IMR-90 (cell line): ENCODE data around the gene CNIH2. TPM values are rescaled to one million over a fixed set of nuclear protein-coding genes. Genes with fewer than 3 reads are reported as not detected.

Experiments
- polyA plus RNA-seq, 3 experiments: library from polyadenylated mRNA; depleted of rRNA; stranded (reverse); fragments of >200 nt; gene quantifications; 2 replicates each; pipeline ENCODE4 v1.2.3, GENCODE V29; 2012; ENCODE audit warnings: low replicate concordance in 1 of 3
- total RNA-seq: library from RNA; depleted of rRNA; stranded (reverse); fragments of >200 nt; gene quantifications from 2 replicates; pipeline ENCODE4 v1.2.3, GENCODE V29; 2012; rRNA removed

The CNIH2 gene
- total and polyA plus RNA-seq, 2 of the 4 experiments (the other 2 are of a cell fraction): 0.54 to 3.4 TPM

Other genes starting within 250 kb of the CNIH2 start
- gene GAL3ST3, start 229.0 kb upstream of the CNIH2 start, total RNA-seq: not detected in 2 replicates
- 0.19 TPM in 2 replicates for gene GAL3ST3, start 229.0 kb upstream of the CNIH2 start, polyA plus RNA-seq (2012; rRNA removed)
- 120 and 164 TPM in 2 replicates for gene SF3B2, start 225.8 kb upstream of the CNIH2 start, total RNA-seq
- 110 and 122 TPM in 2 replicates for gene SF3B2, start 225.8 kb upstream of the CNIH2 start, polyA plus RNA-seq (2012; rRNA removed)
- gene PACS1, start 207.9 kb upstream of the CNIH2 start, total RNA-seq: 7.3 and 8.6 TPM in 2 replicates
- 29.0 and 32.0 TPM in 2 replicates for gene PACS1, start 207.9 kb upstream of the CNIH2 start, polyA plus RNA-seq (2012; rRNA removed)
- 6.9 and 7.9 TPM in 2 replicates for gene KLC2, start 20.5 kb upstream of the CNIH2 start, total RNA-seq
- gene KLC2, start 20.5 kb upstream of the CNIH2 start, polyA plus RNA-seq (2012; rRNA removed): 22.0 and 26.4 TPM in 2 replicates
- gene RAB1B, start 9.5 kb upstream of the CNIH2 start, total RNA-seq: 76.9 and 83.7 TPM in 2 replicates
- 248 and 296 TPM in 2 replicates for gene RAB1B, start 9.5 kb upstream of the CNIH2 start, polyA plus RNA-seq (2012; rRNA removed)
- 128 and 134 TPM in 2 replicates for gene YIF1A, start 11.0 kb downstream of the CNIH2 start, total RNA-seq
- 207 and 219 TPM in 2 replicates for gene YIF1A, start 11.0 kb downstream of the CNIH2 start, polyA plus RNA-seq (2012; rRNA removed)
- not detected in 2 replicates for gene TMEM151A, start 13.7 kb downstream of the CNIH2 start, total RNA-seq
- 0.03 and 0.07 TPM in 2 replicates for gene TMEM151A, start 13.7 kb downstream of the CNIH2 start, polyA plus RNA-seq (2012; rRNA removed)
- 19.5 and 25.6 TPM in 2 replicates for gene CD248, start 38.9 kb downstream of the CNIH2 start, total RNA-seq
- 209 and 223 TPM in 2 replicates for gene CD248, start 38.9 kb downstream of the CNIH2 start, polyA plus RNA-seq (2012; rRNA removed)
- 9.9 and 10.6 TPM in 2 replicates for gene RIN1, start 58.3 kb downstream of the CNIH2 start, total RNA-seq
- gene RIN1, start 58.3 kb downstream of the CNIH2 start, polyA plus RNA-seq (2012; rRNA removed): 20.8 and 27.1 TPM in 2 replicates
- gene BRMS1, start 66.9 kb downstream of the CNIH2 start, total RNA-seq: 57.9 and 67.2 TPM in 2 replicates
- 48.3 and 51.9 TPM in 2 replicates for gene BRMS1, start 66.9 kb downstream of the CNIH2 start, polyA plus RNA-seq (2012; rRNA removed)
- gene B4GAT1, start 69.5 kb downstream of the CNIH2 start, total RNA-seq: 10.6 and 13.9 TPM in 2 replicates
- 18.4 and 20.5 TPM in 2 replicates for gene B4GAT1, start 69.5 kb downstream of the CNIH2 start, polyA plus RNA-seq (2012; rRNA removed)
- under 0.01 TPM in 2 replicates for gene SLC29A2, start 93.6 kb downstream of the CNIH2 start, total RNA-seq
- 0.87 and 1.2 TPM in 2 replicates for gene SLC29A2, start 93.6 kb downstream of the CNIH2 start, polyA plus RNA-seq (2012; rRNA removed)
- under 0.01 TPM in 1 of 2 replicates, not detected in the other for gene NPAS4, start 142.9 kb downstream of the CNIH2 start, total RNA-seq
- 0.77 and 0.89 TPM in 2 replicates for gene NPAS4, start 142.9 kb downstream of the CNIH2 start, polyA plus RNA-seq (2012; rRNA removed)
- 39.2 and 45.5 TPM in 2 replicates for gene MRPL11, start 160.7 kb downstream of the CNIH2 start, total RNA-seq
- 45.6 and 46.6 TPM in 2 replicates for gene MRPL11, start 160.7 kb downstream of the CNIH2 start, polyA plus RNA-seq (2012; rRNA removed)
- 3.9 and 5.0 TPM in 2 replicates for gene PELI3, start 188.7 kb downstream of the CNIH2 start, total RNA-seq
- gene PELI3, start 188.7 kb downstream of the CNIH2 start, polyA plus RNA-seq (2012; rRNA removed): 6.3 and 6.5 TPM in 2 replicates
- 51.8 and 52.8 TPM in 2 replicates for gene DPP3, start 202.3 kb downstream of the CNIH2 start, total RNA-seq
- 66.3 and 90.3 TPM in 2 replicates for gene DPP3, start 202.3 kb downstream of the CNIH2 start, polyA plus RNA-seq (2012; rRNA removed)
- 13.9 and 16.5 TPM in 2 replicates for gene BBS1, start 232.5 kb downstream of the CNIH2 start, total RNA-seq
- gene BBS1, start 232.5 kb downstream of the CNIH2 start, polyA plus RNA-seq (2012; rRNA removed): 17.3 and 20.6 TPM in 2 replicates